Measurements from ENCODE around the gene SYPL1. TPM values are rescaled to one million over a fixed set of nuclear protein-coding genes. Genes with fewer than 3 reads are reported as not detected.

SYPL1 gene
- total and polyA plus RNA-seq, 9 of the 15 experiments (the other 6 are each of a cell fraction or from before 2014, with no cell fraction given) = 23.8 to 214 (median 70.2) TPM

GRCh38 chr7:106071356-106071998 is 40.6 kb downstream of the SYPL1 start:
- ATAC-seq (peak; percentile 54), FAIRE-seq (no peak), DNase-seq (ENCODE audit: extremely low read depth in 1 of 4, low spot score in 3 of 4) (no peak)
- TF ChIP-seq HMBOX1 (IDR thresholded peaks at IDR 0.05) = peak; percentile 27; the same call in 1 of the 2 replicates
- peak; percentile 16; the same call in 1 of the 2 replicates for TF ChIP-seq CREM (IDR thresholded peaks at IDR 0.05; ENCODE audit: low read depth)
- peak; percentile 42; the same call in 1 of the 2 replicates for TF ChIP-seq GABPB1 (CRISPR knock-in tag; IDR thresholded peaks at IDR 0.05)
- TF ChIP-seq ELF2 (CRISPR knock-in tag; IDR thresholded peaks at IDR 0.05) = peak; percentile 77
- TF ChIP-seq ZNF134 (CRISPR knock-in tag; conservative IDR thresholded peaks at IDR 0.05) = 0 out of 2 replicates have a peak, but pooled peaks have one; percentile 5
- no peak for TF ChIP-seq CEBPG (CRISPR knock-in tag; IDR thresholded peaks at IDR 0.05)
- TF ChIP-seq CEBPG (tag; conservative IDR thresholded peaks at IDR 0.05 in 1 of 2, IDR thresholded peaks at IDR 0.05 in 1 of 2) = peak in 1 of 2 experiments; percentile 76; a peak in 2 of 4 replicates
- no peak for TF ChIP-seq RBM39 (optimal IDR thresholded peaks at IDR 0.05; ENCODE audit: low read depth, low read length)
- TF ChIP-seq THAP7 (CRISPR knock-in tag; IDR thresholded peaks at IDR 0.05) = 0 out of 2 replicates have a peak, but pooled peaks have one; percentile 35
- peak in 1 of 2 experiments; percentile 42; a peak in 1 of 4 replicates for TF ChIP-seq SRF (CRISPR knock-in tag; IDR thresholded peaks at IDR 0.05)
- TF ChIP-seq HMG20A (CRISPR knock-in tag; conservative IDR thresholded peaks at IDR 0.05) = 0 out of 2 replicates have a peak, but pooled peaks have one; percentile 20
- TF ChIP-seq TAF7 (tag; IDR thresholded peaks at IDR 0.05) = 0 out of 2 replicates have a peak, but pooled peaks have one; percentile 18
- TF ChIP-seq GABPA (tag; conservative IDR thresholded peaks at IDR 0.05; ENCODE audit: low read depth) = peak; percentile 68; the same call in 1 of the 2 replicates
- TF ChIP-seq KLF10 (CRISPR knock-in tag; IDR thresholded peaks at IDR 0.05) = 0 out of 2 replicates have a peak, but pooled peaks have one; percentile 28
- peak; percentile 29; the same call in 1 of the 2 replicates for TF ChIP-seq SPI1 (IDR thresholded peaks at IDR 0.05; ENCODE audit: borderline replicate concordance, low read depth, low read length)
- TF ChIP-seq ESRRA (IDR thresholded peaks at IDR 0.05; ENCODE audit: borderline replicate concordance, low read depth) = 0 out of 2 replicates have a peak, but pooled peaks have one; percentile 4
- no peak for TF ChIP-seq SMAD2 (IDR thresholded peaks at IDR 0.05; ENCODE audit: low read depth, low read length)
- TF ChIP-seq ZNF583 (CRISPR knock-in tag; IDR thresholded peaks at IDR 0.05) = 0 out of 2 replicates have a peak, but pooled peaks have one; percentile 3
- peak; percentile 42 for TF ChIP-seq ZNF589 (CRISPR knock-in tag; IDR thresholded peaks at IDR 0.05; ENCODE audit: low read depth)
- TF ChIP-seq ZFPM2 (CRISPR knock-in tag; IDR thresholded peaks at IDR 0.05) = no peak
- TF ChIP-seq ETV1 (tag; conservative IDR thresholded peaks at IDR 0.05; ENCODE audit: low read depth) = peak; percentile 40; the same call in 1 of the 2 replicates
- no peak for TF ChIP-seq ZNF780A (CRISPR knock-in tag; IDR thresholded peaks at IDR 0.05)
- 43% methylated on average over 9 of the region's 9 CpGs for WGBS (ENCODE audit: insufficient coverage, low coverage, missing lambda C conversion rate)
- BruUV-seq (replicated peaks) = no TSS peak
- peaks cover 12 to 29% of the 10 kb centered on the region in 2 experiments; a peak in 3 of 5 replicates for H3K27me3 ChIP-seq (ENCODE audit: control insufficient read depth in 2 of 2, insufficient read depth in 2 of 2, low read length in 2 of 2)
- peak overlapping the region; percentile 41; the same call in 1 of the 2 replicates for H3K4me2 ChIP-seq (ENCODE audit: insufficient read depth, low read length)
- H4K20me1 ChIP-seq (replicated peaks; ENCODE audit: control insufficient read depth, insufficient read depth, low read length) = peaks cover 8% of the 10 kb centered on the region; the same call in 1 of the 2 replicates
- H3K79me2 ChIP-seq (ENCODE audit: control insufficient read depth, insufficient read depth, low read length) = no peaks in the 10 kb centered on the region
- no peak overlapping the region for H2AFZ ChIP-seq (ENCODE audit: low read depth, low read length)
- H3K9me1 ChIP-seq (ENCODE audit: control insufficient read depth, insufficient read depth, low read length) = no peaks in the 10 kb centered on the region
- H3K4me1 ChIP-seq (replicated peaks in 1 of 2; ENCODE audit: control insufficient read depth in 2 of 2, insufficient read depth in 2 of 2, low read length in 2 of 2) = peaks cover 13 to 32% of the 10 kb centered on the region in 2 experiments
- CTCF ChIA-PET (ENCODE audit: low intra/inter-chr PET ratio) = interaction anchor here (0.8 kb wide), 1 partner anchor 87 kb away, joined by 3 read pairs; no protein-coding TSS in a partner anchor
- POLR2A ChIA-PET = interaction anchor here (0.6 to 4.7 kb wide), 12 partner anchors 10 to 904 kb away, joined by 3 to 42 read pairs (median 6); partner anchors contain the start of gene SYPL1
- intact Hi-C loops (cut with micrococcal nuclease) (no loop called here), in situ Hi-C loops (cut with MboI) (no loop called here)
- H3K36me3 ChIP-seq (ENCODE audit: control insufficient read depth, insufficient read depth, low read length) = no peaks in the 10 kb centered on the region
- no peak overlapping the region for H3K27ac ChIP-seq (ENCODE audit: extremely low read depth, low read depth, low read length)
- peak overlapping the region in 1 of 2 experiments; percentile 3; a peak in 1 of 4 replicates for H3K9ac ChIP-seq (ENCODE audit: insufficient read depth in 1 of 2, low read depth in 2 of 2, low read length in 2 of 2)
- no peak overlapping the region for H3K4me3 ChIP-seq
- H3K9me3 ChIP-seq (replicated peaks; ENCODE audit: control insufficient read depth, insufficient read depth, low read depth, low read length) = no peaks in the 10 kb centered on the region

All from K562 (cell line).